SK-N-SH (cell line): ENCODE data around the gene NDUFS2.

ENCODE experiments used
- CTCF ChIP-seq: fragments of 200-600 bp; sonication (generic); IDR thresholded peaks from 2 replicates; pipeline ENCODE4 v1.6.1; 2017; ENCODE audit warnings: antibody characterized with exemption, mild to moderate bottlenecking, moderate library complexity
- FOXJ3 ChIP-seq: sonication (generic); formaldehyde crosslinking; IDR thresholded peaks from 2 replicates; pipeline ENCODE4 v1.5.1; 2020; ENCODE audit warnings: mild to moderate bottlenecking, missing genetic modification reagents
- MXI1 ChIP-seq: IDR thresholded peaks from 2 replicates; pipeline ENCODE4 v1.6.1; 2012; ENCODE audit warnings: mild to moderate bottlenecking, low read depth, low read length, improper control_type of control experiment
- RAD21 ChIP-seq: IDR thresholded peaks from 2 replicates; pipeline ENCODE4 v1.6.1; 2012; ENCODE audit warnings: mild to moderate bottlenecking, low read length

- TF ChIP-seq RAD21: peak; percentile 77
- no peak for TF ChIP-seq MXI1
- TF ChIP-seq FOXJ3 (CRISPR knock-in tag): no peak
- TF ChIP-seq CTCF: peak; percentile 95
Measured at GRCh38 chr1:161209790-161210409, 7.7 kb downstream of the NDUFS2 start.
